Stimulated activated CD4-positive, alpha-beta T cell treated with anti-CD3 and anti-CD28 coated beads, Interleukin-1b, Interleukin-23, amount 100 ng/mL, for 48 hours (primary cell): Measurements from ENCODE around the gene ZC4H2.
"Not testable (repeated sequence)": the region's sequence is repeated elsewhere in the genome, so short reads cannot be mapped to it uniquely, and the experiment has no call there.

Source experiments
- DNase-seq: peaks from one replicate; pipeline ENCODE4 v3.0.0-alpha.2; 2020

ZC4H2 gene, protein sequence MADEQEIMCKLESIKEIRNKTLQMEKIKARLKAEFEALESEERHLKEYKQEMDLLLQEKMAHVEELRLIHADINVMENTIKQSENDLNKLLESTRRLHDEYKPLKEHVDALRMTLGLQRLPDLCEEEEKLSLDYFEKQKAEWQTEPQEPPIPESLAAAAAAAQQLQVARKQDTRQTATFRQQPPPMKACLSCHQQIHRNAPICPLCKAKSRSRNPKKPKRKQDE

DNA sequence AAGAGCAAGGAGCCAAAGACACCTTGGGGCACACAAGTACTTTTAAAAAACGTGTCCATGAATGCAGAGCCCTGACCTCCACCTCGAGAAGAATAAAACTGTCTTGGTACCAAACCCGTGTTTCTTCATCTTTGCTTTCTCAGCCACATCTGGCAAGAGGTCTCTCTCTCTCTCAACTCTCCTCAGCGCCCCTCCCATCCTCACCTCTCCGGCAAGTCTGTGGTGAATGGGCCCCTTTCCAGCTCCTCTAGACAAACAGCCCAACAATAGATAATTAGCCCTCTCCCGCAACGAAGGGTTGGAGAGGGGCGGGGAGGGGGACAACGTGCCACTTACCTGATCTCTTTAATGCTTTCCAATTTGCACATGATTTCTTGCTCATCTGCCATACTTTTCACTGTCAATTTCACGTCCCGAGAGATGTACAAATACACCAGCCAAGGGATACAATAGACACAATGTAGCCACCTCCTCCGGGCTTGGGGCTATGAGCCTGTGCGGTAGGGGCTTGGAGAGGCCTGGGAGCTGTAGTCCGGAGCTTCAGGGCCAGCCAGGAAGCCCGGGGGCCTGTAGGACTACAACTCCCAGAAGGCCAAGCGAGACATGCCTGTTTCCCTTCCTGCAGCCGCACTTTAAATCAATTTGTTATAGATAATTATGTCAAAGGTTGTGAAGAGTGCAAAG is at the start of gene ZC4H2:
TSS of gene ZC4H2 (minus strand) at position 462 of the 684 bp plus-strand sequence. CDS start at position 389, 73 bp downstream.
- peak; percentile 67 for DNase-seq

DNA sequence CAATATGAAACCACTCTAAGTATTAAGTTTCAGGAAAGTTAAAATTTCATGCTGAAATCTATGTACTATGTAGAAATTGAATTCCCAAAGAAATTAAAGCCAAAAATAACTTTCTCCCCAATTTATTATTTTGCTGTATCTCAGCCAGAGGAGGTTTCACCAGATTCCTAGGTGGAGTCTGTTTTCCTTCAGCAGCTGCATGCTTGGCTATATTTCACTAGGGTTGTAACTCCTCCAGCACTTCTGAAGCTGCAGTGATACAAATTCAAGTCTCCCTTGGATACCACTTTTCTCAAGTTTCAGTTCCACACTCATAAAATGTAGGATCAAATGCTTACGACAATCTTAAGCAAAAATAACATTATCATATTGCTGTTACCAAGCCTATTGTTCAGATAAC is 41.2 kb upstream of the ZC4H2 start:
- DNase-seq: no peak

DNA sequence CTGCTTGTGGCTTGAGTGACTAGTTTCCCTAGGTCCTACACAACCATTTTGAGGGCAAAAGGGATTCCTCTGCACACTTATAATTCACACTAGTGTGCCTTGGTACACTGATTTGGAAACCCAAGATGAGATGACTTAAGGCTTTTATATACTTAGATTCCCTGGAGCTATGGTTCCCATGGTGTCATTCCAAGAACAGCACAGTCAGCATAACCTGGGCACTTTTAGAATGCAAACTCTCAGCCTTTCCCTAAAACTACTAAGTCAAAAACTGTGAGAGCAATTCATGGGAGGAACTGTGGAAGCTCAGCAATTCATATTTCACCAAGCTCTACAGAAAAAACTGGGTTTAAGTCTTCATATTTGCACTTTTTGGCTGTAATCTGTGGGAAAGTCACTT is 38.0 kb upstream of the ZC4H2 start:
- DNase-seq: no peak

DNA sequence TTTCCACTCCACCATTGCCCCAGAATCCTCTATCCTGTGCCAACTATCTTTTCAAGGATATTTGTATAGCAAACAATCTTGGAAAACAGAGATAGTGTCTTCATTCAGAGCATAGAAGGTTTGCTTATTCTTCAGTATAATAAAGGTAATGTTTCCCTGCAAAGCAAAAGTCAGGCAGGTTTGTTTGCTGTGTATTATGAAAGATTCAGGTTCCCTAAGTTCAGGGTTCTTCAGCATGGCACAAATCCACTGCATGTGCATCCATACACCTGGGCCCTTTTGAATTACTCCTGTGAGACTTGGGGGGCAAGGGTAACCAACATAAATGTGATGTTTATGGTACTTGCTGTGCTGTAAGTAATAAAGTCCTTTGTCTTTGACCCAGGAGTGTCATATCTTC is 33.2 kb upstream of the ZC4H2 start:
- DNase-seq: no peak

DNA sequence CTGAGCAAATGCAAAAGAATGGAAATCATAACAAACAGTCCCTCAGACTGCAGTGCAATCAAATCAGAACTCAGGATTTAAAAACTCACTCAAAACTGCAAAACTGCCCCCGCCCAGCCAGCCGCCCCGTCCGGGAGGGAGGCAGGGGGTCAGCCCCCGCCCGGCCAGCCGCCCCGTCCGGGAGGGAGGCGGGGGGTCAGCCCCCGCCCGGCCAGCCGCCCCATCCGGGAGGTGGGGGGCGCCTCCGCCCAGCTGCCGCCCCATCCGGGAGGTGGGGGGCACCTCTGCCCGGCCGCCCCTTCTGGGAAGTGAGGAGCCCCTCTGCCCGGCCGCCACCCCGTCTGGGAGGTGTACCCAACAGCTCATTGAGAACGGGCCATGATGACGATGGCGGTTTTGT is 26.0 kb upstream of the ZC4H2 start:
- DNase-seq: not testable (repeated sequence)

DNA sequence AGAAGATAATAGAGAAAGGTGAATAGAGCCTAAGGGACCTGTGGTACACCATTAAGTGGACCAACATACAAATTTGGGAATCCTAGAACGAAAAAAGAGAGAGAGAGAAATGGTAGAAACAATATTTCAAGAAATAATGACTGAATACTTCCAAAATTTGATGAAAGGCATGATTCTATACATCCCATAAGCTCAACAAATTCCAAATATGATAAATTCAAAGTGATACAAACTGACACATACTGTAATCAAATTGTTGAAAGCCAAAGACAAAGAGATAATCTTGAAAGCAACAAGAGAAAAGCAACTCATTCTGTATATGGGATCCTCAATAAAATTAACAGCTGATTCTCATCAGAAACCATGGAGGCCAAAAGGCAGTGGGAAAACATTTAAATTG is 20.6 kb upstream of the ZC4H2 start:
- DNase-seq: no peak

DNA sequence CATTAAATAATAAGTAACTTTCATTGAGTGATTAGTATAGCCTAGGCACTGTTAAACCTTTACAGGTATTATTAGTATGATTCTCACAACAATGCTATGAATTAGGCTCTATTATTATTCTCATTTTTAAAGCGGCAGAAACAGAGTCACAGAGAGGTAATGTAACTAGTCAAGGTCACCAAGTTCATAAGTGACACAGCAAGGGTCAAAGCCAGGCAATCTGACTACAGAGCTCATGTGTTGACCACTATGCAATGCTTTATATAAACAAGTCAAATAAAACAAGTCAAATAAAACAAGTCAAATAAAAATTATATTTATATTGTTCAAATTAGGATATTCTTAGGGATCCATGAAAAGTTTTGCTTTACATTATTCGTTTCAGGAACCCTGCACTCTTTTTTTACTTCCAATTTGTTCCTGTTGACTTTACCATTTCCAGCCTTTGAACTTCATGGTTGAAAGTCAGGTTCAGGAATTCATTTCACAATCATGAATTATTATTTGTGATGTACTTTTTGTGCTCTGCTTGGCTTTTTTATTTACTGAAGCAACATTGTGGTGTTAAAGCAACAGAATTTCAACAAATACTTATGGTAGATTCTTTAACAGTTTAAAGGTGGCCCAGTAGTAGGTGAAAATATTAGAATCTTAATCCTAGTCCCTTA is 18.0 kb upstream of the ZC4H2 start:
- no peak for DNase-seq

DNA sequence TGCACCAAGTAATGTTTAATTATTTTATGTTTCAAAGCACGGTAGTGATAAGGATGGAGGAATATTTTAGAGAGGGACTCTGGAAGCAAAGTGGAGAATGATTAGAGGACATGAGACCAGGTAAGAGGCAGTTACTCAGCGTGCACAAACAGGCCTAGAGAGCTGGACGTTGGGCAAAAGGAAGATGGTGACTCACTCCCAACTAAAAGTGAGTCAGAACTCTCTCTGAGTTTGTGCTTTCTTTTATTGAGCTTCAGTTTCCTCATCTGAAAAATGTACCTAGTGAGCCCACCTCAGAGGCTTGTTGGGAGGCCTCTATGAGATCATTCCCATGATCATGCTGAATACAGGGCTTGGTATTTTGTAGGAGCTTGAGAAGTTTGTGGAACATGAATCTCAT is 1.6 kb upstream of the ZC4H2 start:
- DNase-seq: no peak

DNA sequence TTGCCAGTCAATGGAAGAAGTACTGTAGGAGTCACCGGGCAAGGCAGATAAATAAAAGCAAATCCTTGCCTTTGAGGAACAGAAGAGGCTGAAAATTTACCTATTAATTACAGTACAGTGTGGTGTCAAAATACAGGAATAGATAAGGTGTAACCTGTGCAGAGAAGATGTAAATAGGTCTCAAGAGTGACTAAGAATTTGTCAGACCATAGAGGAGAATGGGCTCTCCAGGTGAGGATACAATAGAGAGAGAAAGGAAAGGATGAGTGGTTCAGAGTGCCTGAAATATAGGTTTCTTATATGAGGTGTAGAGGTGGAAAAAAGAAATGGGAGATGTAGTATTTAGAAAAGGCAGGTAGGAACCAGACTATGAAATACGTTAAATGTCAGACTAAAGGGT is 801 bp upstream of the ZC4H2 start:
- no peak for DNase-seq

DNA sequence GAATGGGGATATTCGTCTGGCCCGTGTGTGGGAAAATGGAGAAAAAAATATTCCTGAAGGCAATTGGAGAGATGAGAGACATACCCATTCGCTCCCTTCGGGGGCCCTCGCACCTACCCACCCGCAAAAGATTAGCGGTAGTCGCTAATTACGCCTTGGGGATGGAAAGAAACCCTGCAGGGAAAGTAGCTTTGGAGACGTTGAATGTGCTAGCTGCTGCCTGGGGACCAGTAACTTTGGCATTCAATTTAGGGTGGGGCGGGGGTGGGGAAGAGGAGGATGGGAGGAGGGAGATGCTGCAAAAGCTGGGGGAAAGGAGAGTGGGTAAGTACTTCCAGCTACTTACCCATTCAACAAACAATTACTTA is 407 bp upstream of the ZC4H2 start:
- no peak for DNase-seq

DNA sequence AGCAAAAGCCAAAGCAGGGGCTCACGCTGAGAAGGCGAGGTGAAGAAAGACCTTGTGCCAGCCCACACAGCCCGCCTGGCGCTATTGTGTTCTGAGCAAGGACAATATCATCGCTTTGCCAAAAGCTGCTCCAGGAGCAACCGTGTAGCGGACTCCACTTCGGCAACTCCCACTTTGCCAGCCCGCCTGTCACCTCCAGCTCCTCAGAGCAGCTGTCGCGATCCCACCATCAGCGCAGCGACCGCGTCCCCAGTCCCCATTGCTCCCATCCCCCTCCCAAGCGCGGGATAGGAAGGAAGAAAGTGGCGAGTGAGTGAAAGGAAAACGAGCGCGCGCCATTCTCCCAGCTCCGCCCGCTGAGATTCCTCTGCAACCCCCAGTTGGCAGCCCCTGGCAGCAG is 759 bp downstream of the ZC4H2 start:
- DNase-seq: peak; percentile 3

DNA sequence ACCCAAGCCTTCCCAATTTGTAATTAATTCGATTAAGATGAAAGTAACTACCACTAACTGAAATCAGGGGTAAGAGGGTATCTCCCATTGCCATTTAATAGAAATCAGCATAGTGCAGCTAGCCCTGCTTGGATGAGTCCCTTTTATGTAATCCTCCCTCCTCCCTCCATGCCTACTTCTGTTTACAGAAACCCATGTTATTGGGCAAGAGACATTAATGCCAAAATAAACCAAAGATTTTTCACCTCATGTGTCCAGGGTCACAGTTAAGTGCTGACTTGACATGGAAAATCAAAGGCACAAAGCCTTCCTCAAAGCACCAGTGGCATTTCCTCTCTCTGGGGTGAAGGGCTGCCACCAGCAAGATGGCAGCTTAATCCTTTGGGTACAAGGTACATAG is 50.8 kb downstream of the ZC4H2 start:
- DNase-seq: no peak

DNA sequence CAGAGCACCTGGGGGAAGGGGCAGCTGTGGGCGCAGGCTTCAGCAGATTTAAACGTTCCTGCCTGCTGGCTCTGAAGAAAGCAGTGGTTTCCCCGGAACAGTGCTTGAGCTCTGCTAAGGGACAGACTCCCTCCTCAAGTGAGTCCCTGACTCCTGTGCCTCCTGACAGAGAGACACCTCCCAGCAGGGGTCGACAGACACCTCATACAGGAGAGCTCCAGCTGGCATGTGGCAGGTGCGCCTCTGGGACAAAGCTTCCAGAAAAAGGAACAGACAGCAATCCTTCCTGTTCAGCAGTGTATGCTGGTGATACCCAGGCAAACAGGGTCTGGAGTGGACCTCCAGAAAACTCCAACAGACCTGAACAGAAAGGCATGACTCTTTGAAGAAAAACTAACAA is 68.1 kb downstream of the ZC4H2 start:
- no peak for DNase-seq

DNA sequence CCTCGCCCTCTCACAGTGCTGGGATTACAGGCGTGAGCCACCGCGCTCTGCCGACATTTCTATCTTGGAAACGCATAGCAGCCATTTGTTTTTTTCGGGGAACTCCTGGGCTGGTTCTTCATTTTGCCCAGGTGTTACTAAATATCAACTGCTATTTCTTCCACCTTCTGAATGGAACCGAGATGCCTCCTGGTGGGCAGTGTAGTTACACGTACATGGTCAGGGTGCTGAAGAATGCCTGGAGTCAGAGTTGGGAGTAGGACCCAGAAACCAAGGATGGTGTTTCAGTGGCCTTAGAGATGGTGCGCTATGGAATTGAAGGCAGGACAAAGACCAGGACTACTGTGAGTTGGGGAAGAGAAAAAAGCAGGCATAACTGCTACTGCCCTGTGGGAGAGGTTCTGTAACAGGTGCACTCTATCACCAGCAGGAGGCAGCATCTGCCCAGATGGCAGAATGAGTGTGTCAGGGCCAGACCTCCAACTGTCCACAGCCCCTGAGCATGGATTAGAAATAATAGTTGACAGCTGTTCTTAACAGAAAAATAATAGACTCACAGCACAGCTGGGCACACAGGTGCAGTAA is 81.7 kb downstream of the ZC4H2 start:
- DNase-seq: peak; percentile 25

DNA sequence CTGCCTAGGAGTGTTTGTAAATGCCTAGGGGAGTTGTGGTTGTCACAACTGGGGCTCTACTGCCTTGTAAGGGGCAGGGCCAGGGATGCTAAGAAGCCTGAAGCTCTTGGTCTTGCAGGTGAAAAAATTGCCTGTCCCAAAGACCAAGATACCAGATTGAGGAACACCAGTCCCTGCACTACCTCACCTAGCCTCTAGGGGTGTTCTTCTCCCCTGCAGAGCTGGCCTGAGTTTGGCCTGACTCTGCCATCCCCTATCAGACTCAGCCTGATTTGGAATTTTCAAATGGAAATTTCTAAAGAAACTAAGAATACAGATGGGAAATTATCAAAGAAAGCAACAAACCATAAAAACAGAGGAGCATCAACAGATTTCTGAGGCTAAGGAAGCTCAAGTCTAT is 90.4 kb downstream of the ZC4H2 start:
- no peak for DNase-seq

DNA sequence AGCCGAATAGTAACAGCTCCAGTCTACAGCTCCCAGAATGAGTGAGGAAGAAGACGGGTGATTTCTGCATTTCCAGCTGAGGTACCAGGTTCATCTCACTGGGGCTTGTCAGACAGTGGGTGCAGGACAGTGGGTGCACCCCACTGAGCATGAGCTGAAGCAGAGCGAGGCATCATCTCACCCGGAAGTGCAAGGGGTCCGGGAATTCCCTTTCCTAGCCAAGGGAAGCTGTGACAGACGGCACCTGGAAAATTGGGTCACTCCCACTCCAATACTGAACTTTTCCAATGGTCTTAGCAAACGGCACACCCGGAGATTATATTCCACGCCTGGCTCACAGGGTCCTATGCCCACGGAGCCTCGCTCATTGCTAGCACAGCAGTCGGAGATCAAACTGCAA is 97.5 kb downstream of the ZC4H2 start:
- not testable (repeated sequence) for DNase-seq

DNA sequence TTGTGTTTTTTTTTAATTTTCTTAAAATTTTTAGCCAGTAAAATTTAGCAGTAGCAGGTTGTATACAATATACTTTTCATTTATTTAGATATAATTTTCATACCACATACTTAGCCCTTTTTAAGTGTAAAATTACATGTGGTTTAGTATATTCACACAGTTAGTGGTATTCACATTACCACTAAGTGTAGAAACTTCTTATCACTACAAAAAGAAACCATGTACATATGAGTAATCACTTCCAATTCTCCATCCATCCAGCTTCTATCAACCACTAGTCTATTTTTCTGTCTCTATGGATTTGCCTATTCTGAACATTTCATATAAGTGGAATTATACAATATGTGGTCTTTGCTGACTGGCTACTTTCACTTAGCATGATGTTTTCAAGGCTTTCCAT is 109.0 kb downstream of the ZC4H2 start:
- no peak for DNase-seq
